Measurements from ENCODE around the gene CMTR2.

CMTR2 gene

DNA sequence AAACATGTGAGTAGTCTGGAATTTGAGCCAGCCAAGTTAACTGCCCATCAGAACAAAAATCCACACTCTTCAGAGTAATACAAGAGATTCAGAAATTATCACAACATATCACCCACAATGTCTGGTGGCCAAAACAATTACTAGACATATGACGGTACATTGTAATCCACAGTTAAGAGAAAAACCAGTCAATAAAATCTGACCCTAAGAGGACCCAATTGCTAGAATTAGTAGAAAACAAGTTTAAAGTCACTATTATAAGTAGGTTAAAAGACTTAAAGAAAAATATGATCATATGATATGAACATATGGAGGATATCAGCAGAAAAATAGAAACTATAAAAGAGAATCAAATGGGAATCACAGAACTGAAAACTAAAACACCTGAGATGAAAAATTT is 15.8 kb downstream of the CMTR2 start:
- DNase-seq (ENCODE audit: low read depth) = no peak

DNA sequence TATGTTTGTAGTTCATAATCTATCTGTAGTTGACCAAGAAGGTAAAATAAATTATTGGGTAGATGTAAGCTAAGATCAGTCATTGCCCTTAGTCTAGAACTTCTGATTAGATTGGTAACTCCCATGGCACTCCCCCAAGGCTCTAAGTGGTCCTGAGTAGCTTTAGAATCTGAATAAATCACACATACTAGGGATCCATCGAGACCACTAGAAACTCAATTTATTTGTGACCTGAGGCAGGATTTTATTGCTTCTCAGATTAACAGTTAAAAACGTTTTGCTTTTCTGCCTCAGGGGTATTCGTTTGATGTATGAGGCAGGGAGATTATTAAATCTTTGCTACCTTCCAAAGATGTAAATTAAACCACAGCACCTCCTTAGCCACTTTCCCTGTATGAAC is 24.9 kb downstream of the CMTR2 start:
- no peak for DNase-seq (ENCODE audit: low read depth)

DNA sequence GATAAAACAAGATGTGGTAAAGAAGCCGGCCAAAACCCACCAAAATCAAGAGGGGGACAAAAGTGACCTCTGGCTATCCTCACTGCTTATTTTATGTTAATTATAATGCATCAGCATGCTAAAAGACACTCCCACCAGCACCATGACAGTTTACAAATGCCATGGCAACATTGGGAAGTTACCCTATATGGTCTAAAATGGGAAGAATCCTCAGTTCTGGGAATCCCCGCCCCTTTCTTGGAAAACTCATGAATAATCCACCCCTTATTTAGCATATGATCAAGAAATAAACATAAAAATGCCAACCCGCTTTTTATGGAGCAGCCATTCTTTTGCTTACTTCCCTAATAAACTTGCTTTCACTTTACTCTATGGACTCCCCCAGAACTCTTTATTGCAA is 25.6 kb downstream of the CMTR2 start:
- no peak for DNase-seq (ENCODE audit: low read depth)

DNA sequence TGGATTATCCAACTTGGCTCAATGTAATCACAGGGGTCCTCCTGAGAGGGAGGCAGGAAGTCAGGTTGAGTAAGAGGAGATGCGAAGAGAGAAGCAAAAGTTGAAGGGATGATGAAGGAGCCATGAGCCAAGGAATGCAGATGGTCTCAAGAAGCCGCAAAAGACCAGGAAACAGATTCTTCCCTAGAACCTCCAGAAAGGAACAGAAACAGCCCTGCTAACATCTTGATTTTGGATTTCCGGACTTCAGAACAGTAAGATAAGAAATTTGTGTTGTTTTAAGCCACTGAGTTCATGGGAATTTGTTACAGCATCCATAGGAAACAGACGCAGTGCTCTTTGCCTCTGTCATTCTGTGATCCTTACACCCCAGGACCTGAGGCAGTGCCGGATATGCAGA is 26.8 kb downstream of the CMTR2 start:
- DNase-seq (ENCODE audit: low read depth) = no peak

DNA sequence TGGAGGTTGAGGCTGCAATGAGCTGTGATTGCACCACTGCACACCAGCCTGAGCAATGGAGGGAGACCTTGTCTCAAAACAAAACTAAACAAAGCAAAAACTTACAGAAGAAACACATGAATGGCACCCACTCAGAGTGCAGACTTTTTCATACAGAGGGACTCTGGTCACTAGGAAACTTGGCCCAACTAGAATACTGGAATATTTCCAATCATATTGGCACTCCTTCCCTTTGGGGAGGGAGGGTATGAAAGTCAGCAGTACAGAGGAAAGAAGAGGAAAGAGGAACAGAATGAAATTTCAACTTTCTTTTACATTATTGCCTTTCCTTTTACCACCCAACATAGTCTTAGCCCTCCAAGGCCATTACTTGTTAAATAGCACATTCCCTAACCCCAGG is 28.2 kb downstream of the CMTR2 start:
- DNase-seq (ENCODE audit: low read depth) = no peak

- no peak for DNase-seq (ENCODE audit: low read depth)
These were observed 30.1 kb downstream of the CMTR2 start for GRCh38 chr16:71259086-71259485.

- no peak for DNase-seq (ENCODE audit: low read depth)
These were observed 30.8 kb downstream of the CMTR2 start for GRCh38 chr16:71258372-71258771.

DNA sequence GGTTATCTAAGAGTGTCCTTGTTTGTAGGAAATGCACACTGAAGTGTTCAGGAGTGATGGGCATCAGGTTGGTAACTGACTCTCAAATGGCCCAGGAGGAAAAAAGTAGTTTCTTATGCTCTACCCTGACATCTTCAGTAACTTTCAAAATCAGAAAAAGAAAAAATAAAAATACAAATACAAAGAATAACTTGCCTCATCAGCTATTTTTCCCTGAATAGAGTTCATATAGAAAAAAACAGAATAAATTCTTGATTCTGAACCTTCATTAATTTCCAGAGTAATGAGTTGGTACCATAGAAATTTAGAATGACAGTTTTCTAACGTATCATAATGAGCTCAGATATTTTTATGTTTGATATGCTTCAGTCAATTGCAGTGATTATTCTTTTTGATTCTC is 31.4 kb downstream of the CMTR2 start:
- no peak for DNase-seq (ENCODE audit: low read depth)

DNA sequence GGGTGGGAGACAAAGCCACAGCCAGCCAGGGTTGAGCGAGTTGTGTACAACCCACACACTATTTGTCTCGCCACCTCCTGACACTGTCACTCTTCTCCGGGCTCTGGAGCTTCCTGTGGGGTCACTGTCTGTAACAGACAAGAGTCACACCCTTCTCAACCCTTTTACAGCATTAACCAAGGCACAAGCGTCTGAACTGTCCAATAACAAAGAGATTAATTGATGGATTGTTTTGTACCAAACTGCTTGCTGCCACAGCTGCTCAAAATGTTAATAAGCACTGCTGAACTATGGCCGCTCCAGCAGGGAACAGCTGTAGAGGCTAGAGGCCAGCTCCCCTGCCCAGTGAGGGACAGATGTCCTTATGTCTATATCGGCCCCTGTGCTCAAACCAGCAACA is 33.5 kb downstream of the CMTR2 start:
- no peak for DNase-seq (ENCODE audit: low read depth)

GRCh38 chr16:71254832-71255525 is 34.2 kb downstream of the CMTR2 start:
- DNase-seq (ENCODE audit: low read depth) = no peak

DNA sequence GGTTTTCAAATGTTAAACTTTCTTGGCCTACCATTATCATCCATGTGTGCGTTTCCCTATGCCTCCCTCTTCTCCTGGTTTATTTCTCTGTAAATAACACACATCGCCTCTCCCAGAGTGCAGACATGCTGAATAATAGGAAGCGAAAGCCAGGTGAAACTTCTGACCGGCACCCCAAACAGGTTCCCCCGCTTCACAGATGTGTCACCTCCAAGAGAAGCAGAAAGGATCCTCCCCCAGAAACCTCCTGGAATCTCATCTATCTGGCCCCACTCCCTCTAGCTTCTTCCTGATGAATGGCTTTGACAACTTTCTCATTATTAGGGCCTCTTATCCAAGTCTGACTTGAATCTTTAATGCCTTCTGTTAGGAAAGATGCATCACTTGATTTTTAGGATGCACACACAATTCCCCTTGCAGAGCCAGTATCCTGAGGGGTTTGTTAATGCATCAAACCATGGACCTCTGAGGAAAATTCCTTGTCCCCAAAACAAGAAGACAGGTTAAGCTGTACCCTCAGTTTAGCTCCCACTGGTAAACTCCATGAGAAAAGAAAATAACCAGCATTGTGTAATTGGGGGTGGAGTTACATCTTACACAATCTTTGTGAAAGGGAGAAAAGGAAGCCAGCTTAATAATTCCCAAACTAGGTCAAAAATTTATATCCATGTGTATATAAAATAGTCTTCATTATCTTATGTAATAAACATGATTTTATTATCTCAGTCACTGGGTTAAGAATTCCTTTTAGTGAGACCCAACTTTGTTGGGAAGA is 38.6 kb downstream of the CMTR2 start:
- DNase-seq (ENCODE audit: low read depth) = no peak

- no peak for DNase-seq (ENCODE audit: low read depth)
These were observed 39.8 kb downstream of the CMTR2 start for GRCh38 chr16:71249399-71249798.

DNA sequence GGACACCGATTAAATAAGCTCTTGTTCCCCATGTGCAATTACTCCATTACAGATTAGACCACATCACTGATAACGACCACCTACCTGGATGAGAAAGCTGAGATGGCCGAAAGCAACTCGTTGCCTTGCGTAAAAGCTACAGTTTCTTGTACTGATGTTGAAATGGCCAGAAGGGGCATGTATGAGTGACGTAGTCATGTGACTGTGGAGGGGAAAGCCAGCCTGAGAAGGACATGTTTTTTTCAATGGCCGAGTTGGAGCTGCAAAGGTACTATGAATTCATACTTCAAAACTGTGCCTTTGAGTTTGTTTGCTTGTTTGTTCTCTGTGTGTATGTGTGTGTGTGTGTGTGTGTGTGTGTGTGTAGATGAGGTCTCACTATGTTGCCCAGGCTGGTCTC is 41.7 kb downstream of the CMTR2 start:
- DNase-seq (ENCODE audit: low read depth) = no peak

DNA sequence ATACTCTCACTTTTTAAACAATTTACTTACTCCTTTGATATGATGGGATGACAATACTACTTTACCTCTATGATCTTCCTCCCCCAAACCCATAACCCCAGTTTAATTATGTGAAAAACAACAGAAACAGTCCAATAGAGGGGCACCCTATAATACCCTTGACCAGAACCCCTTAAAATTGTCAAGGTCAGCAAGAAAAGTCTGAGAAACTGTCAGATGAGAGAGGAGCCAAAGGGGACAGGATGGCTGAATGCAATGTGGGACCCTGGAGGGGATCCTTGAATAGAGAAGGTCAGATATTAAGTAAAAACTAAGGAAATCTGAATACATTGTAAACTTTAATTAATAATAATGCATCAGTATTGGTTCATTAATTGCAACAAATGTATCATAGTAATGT is 42.9 kb downstream of the CMTR2 start:
- no peak for DNase-seq (ENCODE audit: low read depth)

DNA sequence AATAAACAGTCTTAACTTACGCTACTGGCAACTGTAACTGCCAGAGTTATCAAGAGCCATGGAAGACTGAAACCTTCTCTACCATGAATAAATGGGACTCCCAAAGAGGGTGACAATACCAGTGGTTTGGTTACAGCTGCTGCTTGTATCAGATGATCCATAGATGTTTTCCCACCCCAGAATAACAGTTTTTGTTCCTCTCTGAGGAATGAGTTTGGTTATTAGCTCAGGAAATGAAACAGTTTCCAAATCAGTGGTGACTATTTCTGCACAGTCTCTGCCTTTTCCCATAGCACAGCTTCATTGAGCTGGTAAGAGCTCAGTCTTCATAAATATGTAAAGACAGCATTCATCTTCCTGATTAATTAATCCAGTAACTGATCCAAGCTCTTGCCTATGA is 44.7 kb downstream of the CMTR2 start:
- no peak for DNase-seq (ENCODE audit: low read depth)

GRCh38 chr16:71242601-71243000 is 46.6 kb downstream of the CMTR2 start:
- DNase-seq (ENCODE audit: low read depth) = no peak

DNA sequence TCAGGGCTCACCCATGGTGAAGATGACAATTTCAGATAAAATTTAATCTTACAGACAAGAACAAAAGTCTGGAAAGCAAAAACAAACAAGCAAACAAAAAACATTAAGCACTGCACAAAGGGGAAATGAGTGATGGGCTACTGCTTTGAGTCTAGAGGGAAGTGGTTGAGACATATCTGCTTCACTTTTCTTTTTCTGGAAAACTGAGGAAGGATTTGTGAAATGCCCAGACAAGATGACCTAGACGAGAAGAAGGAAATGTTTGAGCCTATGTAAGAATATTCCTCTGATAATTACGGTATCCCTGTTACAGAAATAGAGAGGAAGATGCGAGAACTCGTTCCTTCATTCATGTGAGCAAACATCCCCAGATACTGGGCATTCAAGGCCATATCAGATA is 47.2 kb downstream of the CMTR2 start:
- DNase-seq (ENCODE audit: low read depth) = no peak

Data from HS-5 (cell line).